NCI-H2227 (cell line): Measurements from ENCODE around the gene CAPZA2.
"Not testable (repeated sequence)": the region's sequence is repeated elsewhere in the genome, so short reads cannot be mapped to it uniquely, and the experiment has no call there.

Source experiments
- DNase-seq: peaks from one replicate; lab custom pipeline; 2025; ENCODE audit not compliant: unreplicated experiment; lab: John Stamatoyannopoulos, UW

Gene CAPZA2

DNA sequence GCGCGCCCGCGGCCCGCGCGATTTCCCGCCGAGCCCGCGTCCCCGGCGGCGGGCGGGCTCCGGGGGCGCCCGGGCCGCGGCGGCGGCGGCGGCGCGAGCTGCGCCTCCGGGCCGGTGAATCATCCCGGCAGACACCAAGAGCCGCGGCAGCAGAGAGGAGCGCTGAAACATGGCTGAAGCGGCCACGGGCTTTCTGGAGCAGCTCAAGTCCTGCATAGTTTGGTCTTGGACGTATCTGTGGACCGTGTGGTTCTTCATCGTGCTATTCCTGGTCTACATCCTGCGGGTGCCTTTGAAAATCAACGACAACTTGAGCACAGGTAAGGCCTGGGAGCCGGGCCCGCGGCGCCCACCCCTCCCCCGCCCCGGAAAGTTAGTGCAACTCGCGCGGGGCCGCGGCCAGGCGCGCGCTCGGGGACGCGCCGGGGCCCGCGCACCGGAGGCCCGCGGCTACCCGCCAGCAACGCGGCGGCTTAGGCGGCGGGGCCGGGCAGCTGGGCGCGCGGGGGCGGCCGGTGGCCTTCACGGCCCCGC, 91.1 kb downstream of the CAPZA2 start, which contains the start of gene ST7:
Gene ST7 (plus strand): TSS at position 130 of the 534 bp plus-strand sequence. CDS start 40 bp downstream, at position 170.
- DNase-seq, result peak; percentile 80

GRCh38 chr7:116953906-116954838, 91.8 kb downstream of the CAPZA2 start:
- DNase-seq, result peak; percentile 74

GRCh38 chr7:116955340-116955739, 93.0 kb downstream of the CAPZA2 start:
- DNase-seq, result no peak

GRCh38 chr7:116955801-116956476, 93.6 kb downstream of the CAPZA2 start:
- no peak for DNase-seq

DNA sequence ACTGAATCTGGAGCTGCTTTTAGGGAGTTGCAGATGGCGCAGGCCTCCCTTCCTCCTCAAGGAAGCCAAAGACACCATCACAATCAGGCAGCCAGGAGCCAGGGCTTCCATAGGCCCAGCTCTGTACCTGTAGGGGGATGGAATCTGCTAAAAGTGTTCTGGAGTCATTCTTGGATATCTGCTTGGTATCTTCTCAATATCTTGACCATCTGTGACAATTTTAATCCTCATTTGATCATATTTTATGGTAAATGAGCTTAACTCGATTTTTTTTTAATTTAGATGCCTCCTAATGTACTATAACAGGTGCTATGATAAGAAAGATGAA, 94.1 kb downstream of the CAPZA2 start:
- no peak for DNase-seq

- DNase-seq, result no peak
These were observed 95.5 kb downstream of the CAPZA2 start for GRCh38 chr7:116957874-116958273.

- not testable (repeated sequence) for DNase-seq
These were observed 99.7 kb downstream of the CAPZA2 start for GRCh38 chr7:116961966-116962673.

DNA sequence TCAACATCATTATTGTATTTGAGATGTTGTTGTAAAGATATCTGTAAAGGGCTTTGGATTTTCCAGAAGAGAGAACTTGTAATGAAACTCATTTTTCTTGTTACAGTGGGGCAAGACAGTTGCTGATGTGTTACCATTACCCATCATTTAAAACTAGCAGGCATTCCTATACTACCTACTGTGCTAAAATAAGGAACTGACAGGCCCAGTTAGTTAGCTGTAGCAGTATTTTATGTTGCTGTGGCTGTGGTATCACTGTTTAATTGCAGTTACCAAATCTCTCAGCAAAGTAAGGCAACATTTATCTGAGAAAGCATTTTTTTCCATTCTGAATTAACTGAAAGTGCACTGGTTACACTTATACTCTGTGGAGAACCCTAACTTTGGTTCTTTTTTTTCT, 100.8 kb downstream of the CAPZA2 start:
- DNase-seq, result no peak

GRCh38 chr7:116966601-116967000, 104.2 kb downstream of the CAPZA2 start:
- no peak for DNase-seq

DNA sequence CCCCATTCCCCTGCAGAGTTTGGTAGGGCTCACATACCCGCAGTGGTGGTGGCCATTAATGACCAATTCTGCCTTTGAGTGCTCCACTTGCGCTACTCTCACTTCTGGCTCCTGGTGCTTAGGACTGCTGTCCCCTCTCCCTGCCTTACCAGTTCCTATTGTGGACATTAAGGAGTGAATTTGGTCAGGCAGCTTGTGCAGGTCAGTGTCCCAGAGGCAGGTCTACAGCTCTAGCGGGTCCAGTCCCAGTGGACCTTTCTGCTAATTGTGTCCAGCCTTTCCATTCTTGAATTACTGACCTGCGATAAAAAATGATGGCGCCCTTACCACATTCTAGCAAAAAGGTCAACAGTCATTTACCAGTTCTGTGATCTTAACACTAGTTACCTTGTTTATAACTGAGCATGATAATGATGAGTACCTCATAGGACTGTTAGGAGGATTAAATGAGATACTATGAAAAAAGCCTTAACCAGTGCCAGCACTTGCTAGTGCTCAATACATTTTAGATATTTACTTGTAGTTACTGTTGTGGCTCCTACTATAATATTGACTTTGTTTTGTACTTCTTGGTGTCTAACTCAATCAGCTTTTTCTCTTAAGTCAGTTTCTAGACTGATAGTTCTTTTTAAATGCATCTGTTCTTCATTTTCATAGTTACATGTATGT, 105.0 kb downstream of the CAPZA2 start:
- no peak for DNase-seq

DNA sequence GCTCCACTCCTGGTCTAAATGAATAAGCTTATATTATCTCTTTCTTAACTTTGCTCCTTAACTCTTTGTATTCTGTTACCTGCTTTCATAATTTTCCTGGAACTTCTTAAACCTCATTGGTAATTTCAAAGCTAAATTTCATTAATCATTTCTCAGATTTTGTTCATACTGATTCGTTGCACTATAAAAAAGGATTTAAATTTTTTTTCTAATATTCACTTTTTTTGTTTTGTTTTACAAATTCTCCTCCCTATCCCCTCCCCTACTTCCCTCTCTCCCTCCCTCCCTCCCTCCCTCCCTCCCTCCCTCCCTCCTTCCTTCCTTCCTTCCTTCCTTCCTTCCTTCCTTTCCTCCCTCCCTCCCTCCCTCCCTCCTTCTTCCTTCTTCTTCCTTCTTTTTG, 105.6 kb downstream of the CAPZA2 start:
- no peak for DNase-seq

- no peak for DNase-seq
These were observed 106.2 kb downstream of the CAPZA2 start for GRCh38 chr7:116968631-116969030.

DNA sequence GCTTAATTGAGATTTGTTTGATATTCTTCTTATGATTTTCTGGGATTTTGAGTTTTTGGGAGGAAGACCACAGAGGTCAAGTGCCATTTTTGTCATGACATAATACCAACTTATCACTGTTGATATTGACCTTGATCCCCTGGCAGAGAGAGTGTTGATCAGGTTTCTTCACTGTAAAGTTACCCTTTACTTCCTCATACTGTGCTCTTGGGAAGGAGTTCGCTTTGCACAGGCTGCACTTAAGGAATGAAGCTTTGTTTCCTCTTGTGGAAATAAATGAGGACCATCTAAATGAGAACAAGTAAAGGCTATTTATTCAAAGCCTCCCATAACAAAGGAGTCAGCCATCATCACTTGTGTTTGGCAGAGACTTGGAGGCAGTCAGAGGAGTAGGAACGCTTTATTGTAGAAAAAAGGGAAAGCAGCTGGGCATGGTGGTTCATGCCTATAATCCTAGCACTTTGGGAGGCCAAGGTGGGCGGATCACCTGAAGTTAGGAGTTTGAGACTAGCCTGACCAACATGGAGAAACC, 107.0 kb downstream of the CAPZA2 start:
- DNase-seq, result no peak

DNA sequence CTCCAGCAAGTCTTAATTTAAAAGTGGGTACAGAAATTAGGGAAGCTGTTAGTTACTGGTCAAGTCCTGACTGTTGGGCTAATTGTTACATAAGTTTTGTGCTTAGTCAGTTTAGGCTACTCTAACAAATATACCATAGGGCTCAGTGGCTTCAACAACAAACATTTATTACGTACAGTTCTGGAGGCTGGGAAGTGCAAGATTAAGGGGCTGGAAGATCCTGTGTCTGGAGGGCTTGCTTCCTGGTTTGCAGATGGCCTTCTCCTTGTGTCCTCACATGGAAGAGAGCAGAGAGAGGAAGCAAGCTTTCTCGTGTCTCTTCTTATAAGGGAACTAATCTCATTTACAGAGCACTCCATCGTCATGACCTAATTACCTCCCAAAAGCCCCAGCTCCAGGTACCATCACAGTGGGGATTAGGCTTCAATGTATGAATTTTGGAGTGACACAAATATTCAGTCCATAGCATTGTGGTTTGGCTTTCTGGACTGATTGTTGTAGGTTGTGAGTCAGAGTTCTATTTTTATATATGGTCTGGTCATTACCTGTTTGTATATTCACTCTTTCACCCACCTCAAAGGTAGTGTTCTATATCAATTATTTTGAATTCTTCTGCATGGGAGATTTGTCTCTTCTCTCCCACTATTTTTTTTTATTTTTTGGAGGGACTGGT, 108.0 kb downstream of the CAPZA2 start:
- no peak for DNase-seq

- not testable (repeated sequence) for DNase-seq
These were observed 108.8 kb downstream of the CAPZA2 start for GRCh38 chr7:116971153-116971552.
